ENCODE measurements around the gene BHLHE40. TPM values are rescaled to one million over a fixed set of nuclear protein-coding genes. Genes with fewer than 3 reads are reported as not detected.

The BHLHE40 gene
- polyA plus RNA-seq, 1 of the 3 experiments (the other 2 are of a cell fraction) = 62.2 TPM

DNA sequence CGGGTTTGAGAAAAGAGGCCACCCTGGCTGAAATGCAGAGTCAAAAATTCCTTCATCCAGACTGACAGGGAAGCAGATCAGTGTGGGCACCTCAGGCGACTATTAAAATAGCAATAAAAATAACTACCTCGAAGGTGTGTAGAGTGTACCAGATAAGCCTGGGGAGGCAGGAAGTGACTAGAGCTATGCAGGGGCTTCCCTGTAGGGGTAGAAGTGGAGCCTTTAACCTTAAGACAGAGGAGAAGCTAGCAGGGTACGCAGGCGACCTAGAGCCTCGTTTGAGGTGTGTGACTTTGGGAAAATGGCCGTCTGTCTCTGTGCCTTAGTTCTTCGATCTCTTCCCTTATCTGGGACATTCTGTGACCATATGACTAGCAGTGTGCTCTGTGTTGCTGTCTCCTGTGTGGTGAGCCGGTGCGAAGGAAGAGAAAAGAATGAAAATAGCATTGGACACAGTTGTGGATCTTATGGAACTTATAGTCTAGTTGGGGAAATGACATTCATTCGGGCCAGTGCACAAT is 17.6 kb downstream of the BHLHE40 start:
- Histone ChIP-seq H3K9me3 (no peaks in the 10 kb centered on the region), H3K27me3 (ENCODE audit: insufficient read depth) (no peaks in the 10 kb centered on the region), H3K4me3 (ENCODE audit: low read depth in 2 of 2, low read length in 1 of 2) (no peak overlapping the region), H3K36me3 (replicated peaks in 1 of 2; ENCODE audit: control insufficient read depth in 1 of 2, insufficient read depth in 2 of 2, low read length in 1 of 2) (no peaks in the 10 kb centered on the region), H4K20me1 (ENCODE audit: insufficient read depth) (no peaks in the 10 kb centered on the region), H3K4me1 (ENCODE audit: control insufficient read depth in 1 of 2, insufficient read depth in 2 of 2, low read depth in 1 of 2, low read length in 1 of 2) (peaks cover 8 to 15% of the 10 kb centered on the region in 2 experiments; a peak in 3 of 4 replicates), H3F3A (replicated peaks; ENCODE audit: insufficient read depth) (peaks cover 12% of the 10 kb centered on the region), H3K9me2 (no peaks in the 10 kb centered on the region), H3K4me2 (no peak overlapping the region; the same call in 1 of the 2 replicates), H3K27ac (ENCODE audit: low read depth in 2 of 2, low read length in 1 of 2) (peak overlapping the region in 1 of 2 experiments; percentile 97; a peak in 1 of 4 replicates), H3K79me2 (ENCODE audit: insufficient read depth) (no peaks in the 10 kb centered on the region), H3K9ac (no peak overlapping the region), H2AFZ (ENCODE audit: low read depth) (no peak overlapping the region; the same call in 1 of the 2 replicates)
- WGBS (ENCODE audit: low lambda C conversion rate) = 94% methylated on average over 11 of the region's 11 CpGs
- no peak for DNase-seq
- TF ChIP-seq NRF1 (IDR thresholded peaks at IDR 0.05; ENCODE audit: low read depth, low read length) (no peak), GATA2 (CRISPR knock-in tag; IDR thresholded peaks at IDR 0.05) (no peak), NFIC (IDR thresholded peaks at IDR 0.05; ENCODE audit: borderline replicate concordance) (no peak), YY1 (IDR thresholded peaks at IDR 0.05; ENCODE audit: low read depth) (no peak), FOXM1 (IDR thresholded peaks at IDR 0.05; ENCODE audit: low read depth) (no peak), CHD2 (IDR thresholded peaks at IDR 0.05; ENCODE audit: low read length, partially characterized antibody) (no peak), RAD21 (IDR thresholded peaks at IDR 0.05; ENCODE audit: low read length) (no peak), MEF2A (IDR thresholded peaks at IDR 0.05; ENCODE audit: borderline replicate concordance, low read depth) (no peak), FOXJ3 (CRISPR knock-in tag; IDR thresholded peaks at IDR 0.05) (no peak), RXRA (IDR thresholded peaks at IDR 0.05; ENCODE audit: borderline replicate concordance, low read depth) (no peak), POLR2AphosphoS5 (IDR thresholded peaks at IDR 0.05; ENCODE audit: low read depth, low read length) (no peak), EP300 (IDR thresholded peaks at IDR 0.05; ENCODE audit: borderline replicate concordance in 1 of 2, low read depth in 1 of 2, low read length in 1 of 2) (no peak), TAF1 (IDR thresholded peaks at IDR 0.05; ENCODE audit: borderline replicate concordance, low read depth, low read length) (no peak)
- TF ChIP-seq, protein P1, sequence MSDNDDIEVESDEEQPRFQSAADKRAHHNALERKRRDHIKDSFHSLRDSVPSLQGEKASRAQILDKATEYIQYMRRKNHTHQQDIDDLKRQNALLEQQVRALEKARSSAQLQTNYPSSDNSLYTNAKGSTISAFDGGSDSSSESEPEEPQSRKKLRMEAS (IDR thresholded peaks at IDR 0.05; ENCODE audit: low read depth) = no peak
- TF ChIP-seq, protein P2, sequence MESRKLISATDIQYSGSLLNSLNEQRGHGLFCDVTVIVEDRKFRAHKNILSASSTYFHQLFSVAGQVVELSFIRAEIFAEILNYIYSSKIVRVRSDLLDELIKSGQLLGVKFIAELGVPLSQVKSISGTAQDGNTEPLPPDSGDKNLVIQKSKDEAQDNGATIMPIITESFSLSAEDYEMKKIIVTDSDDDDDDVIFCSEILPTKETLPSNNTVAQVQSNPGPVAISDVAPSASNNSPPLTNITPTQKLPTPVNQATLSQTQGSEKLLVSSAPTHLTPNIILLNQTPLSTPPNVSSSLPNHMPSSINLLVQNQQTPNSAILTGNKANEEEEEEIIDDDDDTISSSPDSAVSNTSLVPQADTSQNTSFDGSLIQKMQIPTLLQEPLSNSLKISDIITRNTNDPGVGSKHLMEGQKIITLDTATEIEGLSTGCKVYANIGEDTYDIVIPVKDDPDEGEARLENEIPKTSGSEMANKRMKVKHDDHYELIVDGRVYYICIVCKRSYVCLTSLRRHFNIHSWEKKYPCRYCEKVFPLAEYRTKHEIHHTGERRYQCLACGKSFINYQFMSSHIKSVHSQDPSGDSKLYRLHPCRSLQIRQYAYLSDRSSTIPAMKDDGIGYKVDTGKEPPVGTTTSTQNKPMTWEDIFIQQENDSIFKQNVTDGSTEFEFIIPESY (IDR thresholded peaks at IDR 0.05; ENCODE audit: borderline replicate concordance, low read depth) = no peak
- TF ChIP-seq, protein P3, sequence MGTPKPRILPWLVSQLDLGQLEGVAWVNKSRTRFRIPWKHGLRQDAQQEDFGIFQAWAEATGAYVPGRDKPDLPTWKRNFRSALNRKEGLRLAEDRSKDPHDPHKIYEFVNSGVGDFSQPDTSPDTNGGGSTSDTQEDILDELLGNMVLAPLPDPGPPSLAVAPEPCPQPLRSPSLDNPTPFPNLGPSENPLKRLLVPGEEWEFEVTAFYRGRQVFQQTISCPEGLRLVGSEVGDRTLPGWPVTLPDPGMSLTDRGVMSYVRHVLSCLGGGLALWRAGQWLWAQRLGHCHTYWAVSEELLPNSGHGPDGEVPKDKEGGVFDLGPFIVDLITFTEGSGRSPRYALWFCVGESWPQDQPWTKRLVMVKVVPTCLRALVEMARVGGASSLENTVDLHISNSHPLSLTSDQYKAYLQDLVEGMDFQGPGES (IDR thresholded peaks at IDR 0.05; ENCODE audit: low read depth, low read length) = no peak
- TF ChIP-seq, protein P4, sequence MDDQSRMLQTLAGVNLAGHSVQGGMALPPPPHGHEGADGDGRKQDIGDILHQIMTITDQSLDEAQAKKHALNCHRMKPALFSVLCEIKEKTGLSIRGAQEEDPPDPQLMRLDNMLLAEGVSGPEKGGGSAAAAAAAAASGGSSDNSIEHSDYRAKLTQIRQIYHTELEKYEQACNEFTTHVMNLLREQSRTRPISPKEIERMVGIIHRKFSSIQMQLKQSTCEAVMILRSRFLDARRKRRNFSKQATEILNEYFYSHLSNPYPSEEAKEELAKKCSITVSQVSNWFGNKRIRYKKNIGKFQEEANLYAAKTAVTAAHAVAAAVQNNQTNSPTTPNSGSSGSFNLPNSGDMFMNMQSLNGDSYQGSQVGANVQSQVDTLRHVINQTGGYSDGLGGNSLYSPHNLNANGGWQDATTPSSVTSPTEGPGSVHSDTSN (IDR thresholded peaks at IDR 0.05) = no peak
- TF ChIP-seq, protein P5, sequence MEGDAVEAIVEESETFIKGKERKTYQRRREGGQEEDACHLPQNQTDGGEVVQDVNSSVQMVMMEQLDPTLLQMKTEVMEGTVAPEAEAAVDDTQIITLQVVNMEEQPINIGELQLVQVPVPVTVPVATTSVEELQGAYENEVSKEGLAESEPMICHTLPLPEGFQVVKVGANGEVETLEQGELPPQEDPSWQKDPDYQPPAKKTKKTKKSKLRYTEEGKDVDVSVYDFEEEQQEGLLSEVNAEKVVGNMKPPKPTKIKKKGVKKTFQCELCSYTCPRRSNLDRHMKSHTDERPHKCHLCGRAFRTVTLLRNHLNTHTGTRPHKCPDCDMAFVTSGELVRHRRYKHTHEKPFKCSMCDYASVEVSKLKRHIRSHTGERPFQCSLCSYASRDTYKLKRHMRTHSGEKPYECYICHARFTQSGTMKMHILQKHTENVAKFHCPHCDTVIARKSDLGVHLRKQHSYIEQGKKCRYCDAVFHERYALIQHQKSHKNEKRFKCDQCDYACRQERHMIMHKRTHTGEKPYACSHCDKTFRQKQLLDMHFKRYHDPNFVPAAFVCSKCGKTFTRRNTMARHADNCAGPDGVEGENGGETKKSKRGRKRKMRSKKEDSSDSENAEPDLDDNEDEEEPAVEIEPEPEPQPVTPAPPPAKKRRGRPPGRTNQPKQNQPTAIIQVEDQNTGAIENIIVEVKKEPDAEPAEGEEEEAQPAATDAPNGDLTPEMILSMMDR (IDR thresholded peaks at IDR 0.05) = no peak
- TF ChIP-seq, protein P6, sequence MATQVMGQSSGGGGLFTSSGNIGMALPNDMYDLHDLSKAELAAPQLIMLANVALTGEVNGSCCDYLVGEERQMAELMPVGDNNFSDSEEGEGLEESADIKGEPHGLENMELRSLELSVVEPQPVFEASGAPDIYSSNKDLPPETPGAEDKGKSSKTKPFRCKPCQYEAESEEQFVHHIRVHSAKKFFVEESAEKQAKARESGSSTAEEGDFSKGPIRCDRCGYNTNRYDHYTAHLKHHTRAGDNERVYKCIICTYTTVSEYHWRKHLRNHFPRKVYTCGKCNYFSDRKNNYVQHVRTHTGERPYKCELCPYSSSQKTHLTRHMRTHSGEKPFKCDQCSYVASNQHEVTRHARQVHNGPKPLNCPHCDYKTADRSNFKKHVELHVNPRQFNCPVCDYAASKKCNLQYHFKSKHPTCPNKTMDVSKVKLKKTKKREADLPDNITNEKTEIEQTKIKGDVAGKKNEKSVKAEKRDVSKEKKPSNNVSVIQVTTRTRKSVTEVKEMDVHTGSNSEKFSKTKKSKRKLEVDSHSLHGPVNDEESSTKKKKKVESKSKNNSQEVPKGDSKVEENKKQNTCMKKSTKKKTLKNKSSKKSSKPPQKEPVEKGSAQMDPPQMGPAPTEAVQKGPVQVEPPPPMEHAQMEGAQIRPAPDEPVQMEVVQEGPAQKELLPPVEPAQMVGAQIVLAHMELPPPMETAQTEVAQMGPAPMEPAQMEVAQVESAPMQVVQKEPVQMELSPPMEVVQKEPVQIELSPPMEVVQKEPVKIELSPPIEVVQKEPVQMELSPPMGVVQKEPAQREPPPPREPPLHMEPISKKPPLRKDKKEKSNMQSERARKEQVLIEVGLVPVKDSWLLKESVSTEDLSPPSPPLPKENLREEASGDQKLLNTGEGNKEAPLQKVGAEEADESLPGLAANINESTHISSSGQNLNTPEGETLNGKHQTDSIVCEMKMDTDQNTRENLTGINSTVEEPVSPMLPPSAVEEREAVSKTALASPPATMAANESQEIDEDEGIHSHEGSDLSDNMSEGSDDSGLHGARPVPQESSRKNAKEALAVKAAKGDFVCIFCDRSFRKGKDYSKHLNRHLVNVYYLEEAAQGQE (IDR thresholded peaks at IDR 0.05; ENCODE audit: low read depth, low read length) = no peak
- CTCF ChIA-PET = interaction anchor here (1.0 kb wide), 1 partner anchor 17 kb away, joined by 3 read pairs; no protein-coding TSS in a partner anchor
- POLR2A ChIA-PET = interaction anchor here (0.7 to 1.0 kb wide), 2 partner anchors 10 to 275 kb away, joined by 3 read pairs; no protein-coding TSS in a partner anchor
